K562 (cell line): ENCODE data around the gene METTL3. TPM values are rescaled to one million over a fixed set of nuclear protein-coding genes. Genes with fewer than 3 reads are reported as not detected.

ENCODE experiments used
- ATAC-seq: fragments of 200-7000 bp; cut with Tn5 transposase; 3 replicates; pipeline ENCODE4 v1.9.1; 2020; ENCODE audit warnings: moderate library complexity
- BruUV-seq: library from RNA; stranded (reverse); fragments of 400-500 nt; replicated peaks from 2 replicates; lab custom pipeline; 2021; lab: Mats Ljungman, UMichigan
- CTCF ChIA-PET: fragments of 300-600 bp; formaldehyde crosslinking; extraction: SDS; loops from one replicate; lab custom pipeline; 2021; ENCODE audit warnings: low intra/inter-chr PET ratio; lab: Yijun Ruan, JAX
- POLR2A ChIA-PET: fragments of 300-600, 350-650 bp; sonication (Branson Sonifier 250); formaldehyde crosslinking; extraction: SDS; loops from one replicate; lab custom pipeline; 2021; ENCODE audit warnings: antibody characterized with exemption, inconsistent platforms; lab: Yijun Ruan, JAX
- DNase-seq, 4 experiments: peaks; one replicate each; pipeline versions ENCODE4 v3.0.0 to v3.0.0-alpha.2; 2011 to 2018; ENCODE audit warnings: low spot score in 3 of 4, mixed read lengths in 3 of 4; ENCODE audit errors: extremely low read depth in 1 of 4
- FAIRE-seq: peaks from 2 replicates; lab custom pipeline; 2011; peaks lifted over from hg19 to GRCh38; lab: Jason Lieb, UNC
- H2AFZ ChIP-seq: 2 replicates; pipeline ENCODE4 v1.6.0; 2011; ENCODE audit warnings: low read depth, low read length, control low read depth, inconsistent platforms
- H3K27ac ChIP-seq: fragments of 200-600 bp; 3 replicates; pipeline ENCODE4 v1.8.0; 2011; ENCODE audit warnings: low read depth, mild to moderate bottlenecking, control low read depth, inconsistent platforms, low read length, moderate library complexity, mixed read lengths; ENCODE audit errors: extremely low read depth
- H3K27me3 ChIP-seq, 2 experiments: fragments of 300-600 bp in 1 of 2; 2 replicates in 1 of 2; 3 replicates in 1 of 2; pipeline versions ENCODE4 v1.6.0 to v1.8.0; 2011; ENCODE audit warnings: inconsistent platforms in 2 of 2, low read length in 2 of 2, mild to moderate bottlenecking in 1 of 2, mixed read lengths in 1 of 2, moderate library complexity in 1 of 2; ENCODE audit not compliant: control insufficient read depth in 2 of 2, insufficient read depth in 2 of 2
- H3K36me3 ChIP-seq: fragments of 300-600 bp; 3 replicates; pipeline ENCODE4 v1.8.0; 2011; ENCODE audit warnings: mild to moderate bottlenecking, low read length, inconsistent platforms; ENCODE audit not compliant: control insufficient read depth, insufficient read depth
- H3K4me1 ChIP-seq, 2 experiments: fragments of 200-600 bp in 1 of 2; replicated peaks in 1 of 2; 2 replicates in 1 of 2; 3 replicates in 1 of 2; pipeline versions ENCODE4 v1.5.1 to v1.8.0; 2011; ENCODE audit warnings: inconsistent platforms in 2 of 2, low read length in 2 of 2, mild to moderate bottlenecking in 1 of 2, mixed read lengths in 1 of 2, moderate library complexity in 1 of 2; ENCODE audit not compliant: control insufficient read depth in 2 of 2, insufficient read depth in 2 of 2
- H3K4me2 ChIP-seq: 2 replicates; pipeline ENCODE4 v1.6.1; 2011; ENCODE audit warnings: low read length, control low read depth, inconsistent platforms, mixed read lengths; ENCODE audit not compliant: insufficient read depth
- H3K4me3 ChIP-seq: fragments of 200-600 bp; sonication (generic), shearing (Covaris generic); 2 replicates; pipeline ENCODE4 v1.5.1; 2016; ENCODE audit warnings: control low read depth, inconsistent platforms
- H3K79me2 ChIP-seq: fragments of 200-600 bp; 3 replicates; pipeline ENCODE4 v1.8.0; 2011; ENCODE audit warnings: low read length, inconsistent platforms; ENCODE audit not compliant: control insufficient read depth, insufficient read depth
- H3K9ac ChIP-seq, 2 experiments: 2 replicates each; pipeline versions ENCODE4 v1.6.0 to v1.6.1; 2011; ENCODE audit warnings: low read depth in 2 of 2, low read length in 2 of 2, control low read depth in 1 of 2, inconsistent platforms in 1 of 2, mild to moderate bottlenecking in 1 of 2, mixed read lengths in 1 of 2; ENCODE audit not compliant: insufficient read depth in 1 of 2
- H3K9me1 ChIP-seq: one replicate; pipeline ENCODE4 v1.6.0; 2011; ENCODE audit warnings: inconsistent platforms, mild to moderate bottlenecking, low read length, moderate library complexity; ENCODE audit not compliant: control insufficient read depth, insufficient read depth
- H3K9me3 ChIP-seq: replicated peaks from 2 replicates; pipeline ENCODE4 v1.5.1; 2011; ENCODE audit warnings: low read depth, low read length, inconsistent platforms; ENCODE audit not compliant: control insufficient read depth, insufficient read depth
- H4K20me1 ChIP-seq: replicated peaks from 2 replicates; pipeline ENCODE4 v1.6.1; 2011; ENCODE audit warnings: low read length, inconsistent platforms, mixed read lengths; ENCODE audit not compliant: control insufficient read depth, insufficient read depth
- DNMT1 ChIP-seq: fragments of 450-650 bp; IDR thresholded peaks from 2 replicates; pipeline ENCODE4 v1.6.1; 2016; ENCODE audit warnings: antibody characterized with exemption, mild to moderate bottlenecking
- HDAC2 ChIP-seq: fragments of 450-650 bp; IDR thresholded peaks from 2 replicates; pipeline ENCODE4 v1.6.1; 2016; ENCODE audit warnings: mild to moderate bottlenecking
- KDM1A ChIP-seq, 2 experiments: fragments of 450-650 bp; IDR thresholded peaks; 2 replicates each; pipeline ENCODE4 v1.6.1; 2016; ENCODE audit warnings: mild to moderate bottlenecking in 2 of 2
- NFATC3 ChIP-seq: fragments of 450-650 bp; IDR thresholded peaks from 2 replicates; pipeline ENCODE4 v1.6.1; 2017; ENCODE audit warnings: mild to moderate bottlenecking
- NFIX ChIP-seq: fragments of 250-450 bp; sonication (Bioruptor Pico); IDR thresholded peaks from 2 replicates; pipeline ENCODE4 v1.4.0; 2020; ENCODE audit warnings: low read depth, mild to moderate bottlenecking, moderate library complexity
- NUFIP1 ChIP-seq: fragments of 450-650 bp; IDR thresholded peaks from 2 replicates; pipeline ENCODE4 v1.6.1; 2018; ENCODE audit not compliant: partially characterized antibody
- SMARCA5 ChIP-seq: fragments of 450-650 bp; IDR thresholded peaks from 2 replicates; pipeline ENCODE4 v1.6.1; 2016
- ZNF696 ChIP-seq: fragments of 250-450 bp; sonication (Bioruptor Pico); conservative IDR thresholded peaks from 2 replicates; pipeline ENCODE4 v1.4.0; 2020; ENCODE audit warnings: mild to moderate bottlenecking, moderate library complexity
- WGBS: fragments of 100-300 bp; shearing (Covaris generic); methylation state at CpG from one replicate; pipeline ENCODE4 v1.1.6; 2016; ENCODE audit warnings: low coverage, mixed read lengths; ENCODE audit not compliant: insufficient coverage; ENCODE audit errors: missing lambda C conversion rate; 5-methylcytosine and 5-hydroxymethylcytosine counted together
- in situ Hi-C: fragments of 300-500 bp; cut with MboI; formaldehyde crosslinking; loops from 4 replicates; pipeline ENCODE4 v1.15.0; 2018; ENCODE audit warnings: inconsistent platforms, mixed read lengths
- intact Hi-C: fragments of 100-400 bp; cut with micrococcal nuclease; formaldehyde crosslinking; loops from 2 replicates; pipeline ENCODE4 v1.14.2; 2022
- polyA plus RNA-seq, 8 experiments: library from polyadenylated mRNA; depleted of rRNA in 4 of 8; stranded (reverse) in 5 of 8; unstranded in 3 of 8; fragments of >200 nt; fragmentation: Nextera tagmentation in 2 of 8; fragmentation: Illumina TruSeq in 1 of 8; extraction: Ambion mirVana in 2 of 8; extraction: Trizol in 1 of 8; gene quantifications; 2 replicates each; pipeline versions ENCODE4 v1.2.1 to v1.2.3, GENCODE V29; 2011 to 2014; ENCODE audit warnings: inconsistent platforms in 1 of 8, missing spikeins in 1 of 8
- total RNA-seq, 7 experiments: library from RNA; depleted of rRNA in 6 of 7; stranded (reverse); fragments of >200 nt in 6 of 7; fragmentation: Illumina TruSeq in 2 of 7; extraction: Trizol in 2 of 7; gene quantifications; 2 replicates each; pipeline versions ENCODE4 v1.2.1 to v1.2.3, GENCODE V29; 2011 to 2021; ENCODE audit warnings: low replicate concordance in 1 of 7
- TF ChIP-seq, protein P1 (sequence below): fragments of 250-450 bp; sonication (Bioruptor Pico); IDR thresholded peaks from 2 replicates; pipeline ENCODE4 v1.8.0; 2021; ENCODE audit warnings: mild to moderate bottlenecking, moderate library complexity
- TF ChIP-seq, protein P2 (sequence below), 2 experiments: fragments of 450-650 bp; IDR thresholded peaks; 2 replicates each; pipeline ENCODE4 v1.6.1; 2016; ENCODE audit warnings: mild to moderate bottlenecking in 2 of 2, borderline replicate concordance in 1 of 2, low read depth in 1 of 2, moderate library complexity in 1 of 2
- TF ChIP-seq, protein P3 (sequence below): fragments of 250-450 bp; sonication (Bioruptor Pico); IDR thresholded peaks from 2 replicates; pipeline ENCODE4 v1.5.0; 2021
- TF ChIP-seq, protein P4 (sequence below): fragments of 250-450 bp; sonication (Bioruptor Pico); IDR thresholded peaks from 2 replicates; pipeline ENCODE4 v1.5.1; 2021; ENCODE audit warnings: mild to moderate bottlenecking

METTL3 gene
- total and polyA plus RNA-seq, 9 of the 15 experiments (the other 6 are each of a cell fraction or from before 2014, with no cell fraction given) = 42.1 to 151 (median 65.7) TPM

DNA sequence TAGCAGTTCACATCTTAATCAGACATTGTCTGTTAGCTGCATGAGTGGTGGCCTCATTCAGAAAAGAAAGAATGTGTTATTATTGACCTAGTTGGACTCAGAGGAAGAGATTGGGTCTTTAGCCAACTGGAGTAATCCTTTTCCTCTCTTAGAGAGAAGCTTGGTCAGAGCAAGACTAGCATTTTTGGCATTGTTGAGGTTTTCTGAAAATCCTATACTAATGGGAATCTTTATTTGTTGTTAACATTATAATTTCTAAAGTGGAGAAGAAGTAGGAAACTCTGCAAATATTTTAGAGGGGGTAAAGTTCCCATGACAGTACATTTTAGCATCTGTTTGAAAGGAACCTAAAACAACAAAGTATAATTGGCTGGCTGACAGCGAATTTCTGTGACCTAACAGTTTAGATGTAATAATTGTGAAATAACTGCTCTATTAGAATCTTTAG is 24.5 kb downstream of the METTL3 start:
- no peaks in the 10 kb centered on the region for H3K9me3 ChIP-seq
- ChIA-PET CTCF (no interaction called here), POLR2A (no interaction called here)
- no peak overlapping the region for H3K9ac ChIP-seq
- no peak overlapping the region for H3K4me3 ChIP-seq
- H4K20me1 ChIP-seq = no peaks in the 10 kb centered on the region
- H3K79me2 ChIP-seq = no peaks in the 10 kb centered on the region; the same call in 2 of the 3 replicates
- H3K4me1 ChIP-seq = no peaks in the 10 kb centered on the region; a peak in 1 of 5 replicates
- 80% methylated on average over 1 of the region's 1 CpG for WGBS
- intact Hi-C loops = no loop called here
- no peak overlapping the region for H3K4me2 ChIP-seq
- H3K36me3 ChIP-seq = peaks cover 37% of the 10 kb centered on the region; the same call in 2 of the 3 replicates
- no peaks in the 10 kb centered on the region for H3K27me3 ChIP-seq
- FAIRE-seq = no peak
- no peak overlapping the region for H3K27ac ChIP-seq
- ATAC-seq = no peak
- no peak for DNase-seq
- H3K9me1 ChIP-seq = no peaks in the 10 kb centered on the region
- no TSS peak for BruUV-seq
- in situ Hi-C loops = no loop called here
- no peak overlapping the region for H2AFZ ChIP-seq
- TF ChIP-seq, protein P1, sequence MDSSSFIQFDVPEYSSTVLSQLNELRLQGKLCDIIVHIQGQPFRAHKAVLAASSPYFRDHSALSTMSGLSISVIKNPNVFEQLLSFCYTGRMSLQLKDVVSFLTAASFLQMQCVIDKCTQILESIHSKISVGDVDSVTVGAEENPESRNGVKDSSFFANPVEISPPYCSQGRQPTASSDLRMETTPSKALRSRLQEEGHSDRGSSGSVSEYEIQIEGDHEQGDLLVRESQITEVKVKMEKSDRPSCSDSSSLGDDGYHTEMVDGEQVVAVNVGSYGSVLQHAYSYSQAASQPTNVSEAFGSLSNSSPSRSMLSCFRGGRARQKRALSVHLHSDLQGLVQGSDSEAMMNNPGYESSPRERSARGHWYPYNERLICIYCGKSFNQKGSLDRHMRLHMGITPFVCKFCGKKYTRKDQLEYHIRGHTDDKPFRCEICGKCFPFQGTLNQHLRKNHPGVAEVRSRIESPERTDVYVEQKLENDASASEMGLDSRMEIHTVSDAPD = no peak
- TF ChIP-seq NUFIP1 (no peak), SMARCA5 (no peak), NFIX (CRISPR knock-in tag) (no peak), ZNF696 (CRISPR knock-in tag) (no peak), KDM1A (IDR thresholded peaks at IDR 0.05) (no peak), DNMT1 (no peak), NFATC3 (no peak), HDAC2 (no peak)
- TF ChIP-seq, protein P2, sequence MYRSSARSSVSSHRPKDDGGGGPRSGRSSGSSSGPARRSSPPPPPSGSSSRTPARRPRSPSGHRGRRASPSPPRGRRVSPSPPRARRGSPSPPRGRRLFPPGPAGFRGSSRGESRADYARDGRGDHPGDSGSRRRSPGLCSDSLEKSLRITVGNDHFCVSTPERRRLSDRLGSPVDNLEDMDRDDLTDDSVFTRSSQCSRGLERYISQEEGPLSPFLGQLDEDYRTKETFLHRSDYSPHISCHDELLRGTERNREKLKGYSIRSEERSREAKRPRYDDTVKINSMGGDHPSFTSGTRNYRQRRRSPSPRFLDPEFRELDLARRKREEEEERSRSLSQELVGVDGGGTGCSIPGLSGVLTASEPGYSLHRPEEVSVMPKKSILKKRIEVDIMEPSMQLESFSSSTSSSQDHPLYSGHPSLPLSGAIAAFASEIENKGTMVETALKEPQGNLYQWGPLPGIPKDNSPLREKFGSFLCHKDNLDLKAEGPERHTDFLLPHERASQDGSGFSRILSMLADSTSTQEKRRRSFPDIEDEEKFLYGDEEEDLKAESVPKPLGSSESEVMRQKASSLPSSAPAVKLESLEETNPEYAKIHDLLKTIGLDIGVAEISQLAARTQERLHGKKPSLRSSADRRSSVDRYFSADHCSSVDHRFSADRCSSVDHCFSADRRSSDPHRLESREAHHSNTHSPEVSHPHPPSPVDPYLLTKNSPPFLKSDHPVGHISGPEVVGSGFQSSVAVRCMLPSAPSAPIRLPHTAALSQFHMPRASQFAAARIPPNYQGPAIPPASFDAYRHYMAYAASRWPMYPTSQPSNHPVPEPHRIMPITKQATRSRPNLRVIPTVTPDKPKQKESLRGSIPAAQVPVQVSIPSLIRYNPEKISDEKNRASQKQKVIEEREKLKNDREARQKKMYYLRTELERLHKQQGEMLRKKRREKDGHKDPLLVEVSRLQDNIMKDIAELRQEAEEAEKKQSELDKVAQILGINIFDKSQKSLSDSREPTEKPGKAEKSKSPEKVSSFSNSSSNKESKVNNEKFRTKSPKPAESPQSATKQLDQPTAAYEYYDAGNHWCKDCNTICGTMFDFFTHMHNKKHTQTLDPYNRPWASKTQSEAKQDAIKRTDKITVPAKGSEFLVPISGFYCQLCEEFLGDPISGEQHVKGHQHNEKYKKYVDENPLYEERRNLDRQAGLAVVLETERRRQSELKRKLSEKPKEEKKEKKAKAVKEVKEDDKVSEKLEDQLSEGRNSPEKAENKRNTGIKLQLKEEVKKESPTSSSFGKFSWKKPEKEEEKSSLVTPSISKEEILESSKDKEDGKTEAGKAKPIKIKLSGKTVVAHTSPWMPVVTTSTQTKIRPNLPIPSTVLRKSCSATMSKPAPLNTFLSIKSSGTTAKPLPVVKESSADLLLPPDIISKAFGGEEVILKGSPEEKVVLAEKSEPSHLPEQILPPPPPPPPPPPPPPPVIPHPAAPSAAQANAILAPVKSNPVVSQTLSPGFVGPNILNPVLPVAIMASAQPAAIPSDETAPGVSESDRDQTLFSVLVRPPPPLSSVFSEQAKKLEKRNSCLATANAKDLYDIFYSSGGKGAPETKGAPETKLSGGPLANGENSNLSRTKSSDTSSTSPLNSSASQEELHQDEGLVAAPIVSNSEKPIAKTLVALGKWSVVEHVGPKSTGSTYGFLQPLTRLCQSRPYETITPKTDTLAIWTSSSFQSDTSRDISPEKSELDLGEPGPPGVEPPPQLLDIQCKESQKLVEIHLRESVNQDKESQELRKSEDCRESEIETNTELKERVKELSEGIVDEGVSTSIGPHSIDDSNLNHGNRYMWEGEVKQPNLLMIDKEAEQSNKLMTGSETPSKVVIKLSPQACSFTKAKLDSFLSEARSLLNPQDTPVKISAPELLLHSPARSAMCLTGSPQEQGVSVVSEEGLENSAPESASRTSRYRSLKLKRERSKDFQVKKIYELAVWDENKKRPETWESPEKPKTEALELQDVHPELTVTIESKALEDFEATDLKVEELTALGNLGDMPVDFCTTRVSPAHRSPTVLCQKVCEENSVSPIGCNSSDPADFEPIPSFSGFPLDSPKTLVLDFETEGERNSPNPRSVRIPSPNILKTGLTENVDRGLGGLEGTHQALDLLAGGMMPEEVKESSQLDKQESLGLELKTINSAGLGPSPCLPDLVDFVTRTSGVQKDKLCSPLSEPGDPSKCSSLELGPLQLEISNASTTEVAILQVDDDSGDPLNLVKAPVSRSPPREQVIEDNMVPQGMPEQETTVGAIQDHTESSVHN (IDR thresholded peaks at IDR 0.05; ENCODE audit: borderline replicate concordance in 1 of 2, low read depth in 1 of 2) = no peak
- TF ChIP-seq, protein P3, sequence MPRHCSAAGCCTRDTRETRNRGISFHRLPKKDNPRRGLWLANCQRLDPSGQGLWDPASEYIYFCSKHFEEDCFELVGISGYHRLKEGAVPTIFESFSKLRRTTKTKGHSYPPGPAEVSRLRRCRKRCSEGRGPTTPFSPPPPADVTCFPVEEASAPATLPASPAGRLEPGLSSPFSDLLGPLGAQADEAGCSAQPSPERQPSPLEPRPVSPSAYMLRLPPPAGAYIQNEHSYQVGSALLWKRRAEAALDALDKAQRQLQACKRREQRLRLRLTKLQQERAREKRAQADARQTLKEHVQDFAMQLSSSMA = no peak
- TF ChIP-seq, protein P4, sequence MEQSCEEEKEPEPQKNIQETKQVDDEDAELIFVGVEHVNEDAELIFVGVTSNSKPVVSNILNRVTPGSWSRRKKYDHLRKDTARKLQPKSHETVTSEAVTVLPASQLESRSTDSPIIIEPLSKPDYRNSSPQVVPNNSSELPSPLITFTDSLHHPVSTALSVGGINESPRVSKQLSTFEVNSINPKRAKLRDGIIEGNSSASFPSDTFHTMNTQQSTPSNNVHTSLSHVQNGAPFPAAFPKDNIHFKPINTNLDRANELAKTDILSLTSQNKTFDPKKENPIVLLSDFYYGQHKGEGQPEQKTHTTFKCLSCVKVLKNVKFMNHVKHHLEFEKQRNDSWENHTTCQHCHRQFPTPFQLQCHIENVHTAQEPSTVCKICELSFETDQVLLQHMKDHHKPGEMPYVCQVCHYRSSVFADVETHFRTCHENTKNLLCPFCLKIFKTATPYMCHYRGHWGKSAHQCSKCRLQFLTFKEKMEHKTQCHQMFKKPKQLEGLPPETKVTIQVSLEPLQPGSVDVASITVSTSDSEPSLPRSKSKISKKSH (CRISPR knock-in tag) = no peak
